Measurements from ENCODE around the gene FRG2C.
"Not testable (repeated sequence)": the region's sequence is repeated elsewhere in the genome, so short reads cannot be mapped to it uniquely, and the experiment has no call there.

Gene FRG2C

DNA sequence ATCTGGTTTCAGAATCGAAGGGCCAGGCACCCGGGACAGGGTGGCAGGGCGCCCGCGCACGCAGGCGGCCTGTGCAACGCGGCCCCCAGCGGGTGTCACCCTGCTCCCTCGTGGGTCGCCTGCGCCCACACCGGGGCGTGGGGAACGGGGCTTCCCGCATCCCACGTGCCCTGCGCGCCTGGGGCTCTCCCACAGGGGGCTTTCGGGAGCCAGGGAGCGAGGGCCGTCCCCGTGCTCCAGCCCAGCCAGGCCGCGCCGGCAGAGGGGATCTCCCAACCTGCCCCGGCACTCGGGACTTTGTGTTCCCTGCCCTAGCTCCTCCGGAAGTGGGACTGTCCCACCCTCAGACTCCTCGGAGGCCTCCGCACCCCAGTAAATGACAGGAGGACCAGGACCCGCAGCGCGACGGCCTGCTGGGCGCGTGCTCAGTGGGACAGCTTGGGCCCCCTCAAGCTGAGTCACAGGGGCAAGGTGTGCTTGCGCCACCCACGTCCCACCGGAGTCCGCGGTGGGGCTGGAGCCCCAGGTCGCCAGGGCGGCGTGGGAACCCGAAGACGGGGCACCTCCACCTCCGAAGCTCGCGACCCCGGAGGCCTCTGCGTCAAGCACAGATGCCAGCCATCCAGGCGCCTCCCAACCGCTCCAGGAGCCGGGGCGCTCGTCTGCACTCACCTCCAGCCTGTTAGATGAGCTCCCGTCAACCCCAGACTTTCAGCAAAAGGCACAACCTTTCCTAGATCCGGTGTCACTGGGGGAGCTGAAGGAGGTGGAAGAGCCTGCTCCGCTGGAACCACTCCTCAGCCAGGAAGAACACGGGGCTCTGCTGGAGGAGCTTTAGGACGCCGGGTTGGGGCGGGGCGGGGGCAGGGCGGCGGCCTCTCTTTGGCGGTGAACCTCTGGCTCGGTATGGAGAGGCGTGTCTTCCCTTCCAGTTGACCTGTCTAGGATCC, 5.5 kb downstream of the FRG2C start:
- peak in 1 of 2 donors; percentile 14 for DNase-seq (ENCODE audit: low read depth in 1 of 2, low spot score in 1 of 2)

DNA sequence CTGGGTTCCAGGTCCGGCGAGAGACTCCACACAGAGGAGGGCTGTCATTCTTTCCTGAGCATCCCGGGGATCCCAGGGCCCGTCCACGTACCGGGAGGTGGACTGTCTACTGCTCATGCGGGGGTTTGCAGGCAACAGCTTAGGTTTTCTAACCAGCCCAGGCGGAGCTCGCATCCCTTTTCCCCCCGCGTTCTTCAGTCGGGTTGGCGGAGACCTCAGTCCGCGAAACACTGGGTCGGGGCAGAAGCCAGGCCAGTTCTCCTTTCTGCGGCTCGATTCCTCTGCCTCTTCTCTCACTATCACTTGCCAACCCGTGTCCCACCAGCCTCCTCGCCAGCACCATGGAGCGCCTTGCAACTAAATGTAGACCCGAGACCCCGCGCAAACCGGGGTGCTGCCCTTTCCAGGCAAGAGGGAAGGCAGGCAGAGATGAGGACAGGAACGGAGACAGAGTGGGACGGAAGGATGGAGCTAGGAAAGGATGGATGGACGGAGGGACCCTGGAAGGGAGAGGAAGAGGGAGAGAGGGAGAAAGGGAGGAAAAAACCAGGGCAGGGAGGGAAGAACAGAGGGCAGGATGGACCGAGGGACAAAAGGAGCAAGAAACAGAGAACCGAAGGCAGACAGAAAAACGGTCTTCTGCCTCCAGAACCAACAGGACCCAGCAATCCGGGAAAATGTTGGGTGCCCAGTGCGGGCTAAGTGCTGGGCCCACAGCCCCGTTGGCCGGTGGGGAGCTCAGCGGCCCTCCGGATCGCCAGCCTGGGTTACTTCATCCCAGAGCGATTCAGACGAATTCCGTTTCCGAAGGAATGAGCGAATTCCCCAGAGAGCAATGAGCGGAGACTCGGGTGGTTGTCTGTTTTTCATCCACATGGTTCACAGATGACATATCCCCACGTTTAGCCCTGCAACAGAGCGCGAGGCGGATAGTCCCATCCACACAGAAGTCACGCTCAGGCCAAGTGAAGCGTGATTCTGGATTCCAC, 6.5 kb downstream of the FRG2C start:
- DNase-seq (ENCODE audit: low read depth in 1 of 2, low spot score in 1 of 2), result not testable (repeated sequence)

DNA sequence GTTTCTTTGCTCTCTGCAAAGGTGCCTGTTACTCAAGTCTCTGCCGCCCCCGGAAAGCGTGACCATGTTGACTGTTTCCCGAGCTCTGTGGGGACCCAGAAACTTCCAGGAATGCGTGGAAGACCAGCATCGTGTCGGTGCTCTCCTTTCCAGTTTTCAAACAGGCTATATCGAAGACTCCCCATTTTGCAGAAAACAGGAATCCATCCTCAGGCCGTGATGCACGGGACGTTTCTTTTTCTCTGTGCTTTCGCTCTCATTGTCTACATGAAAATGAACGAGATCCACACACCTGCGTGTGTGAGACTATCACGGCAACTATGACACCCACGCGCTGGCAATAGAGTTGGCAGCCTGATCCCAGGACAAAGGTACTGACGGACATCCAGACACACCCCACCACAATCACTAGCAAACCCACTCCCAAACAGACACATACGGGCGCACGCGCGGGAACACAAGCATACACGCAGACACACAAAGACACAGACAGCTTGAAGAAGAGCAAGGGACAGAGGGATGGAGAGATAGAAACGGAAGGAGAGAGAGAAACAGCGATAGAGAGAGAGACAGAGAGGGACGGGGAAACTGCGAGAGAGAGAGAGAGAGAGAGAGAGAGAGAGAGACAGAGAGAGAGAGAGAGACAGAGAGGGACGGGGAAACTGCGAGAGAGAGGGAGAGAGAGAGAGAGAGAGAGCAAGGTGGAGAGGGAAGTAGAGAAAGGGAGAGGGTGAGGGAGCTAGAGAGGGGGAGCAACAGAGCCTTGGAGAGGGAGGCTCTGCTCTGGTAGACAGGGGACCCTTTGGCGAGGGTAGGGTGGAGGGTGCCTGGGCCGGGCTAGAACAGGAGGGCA, 7.4 kb downstream of the FRG2C start:
- DNase-seq (ENCODE audit: low read depth in 1 of 2, low spot score in 1 of 2), result not testable (repeated sequence)

DNA sequence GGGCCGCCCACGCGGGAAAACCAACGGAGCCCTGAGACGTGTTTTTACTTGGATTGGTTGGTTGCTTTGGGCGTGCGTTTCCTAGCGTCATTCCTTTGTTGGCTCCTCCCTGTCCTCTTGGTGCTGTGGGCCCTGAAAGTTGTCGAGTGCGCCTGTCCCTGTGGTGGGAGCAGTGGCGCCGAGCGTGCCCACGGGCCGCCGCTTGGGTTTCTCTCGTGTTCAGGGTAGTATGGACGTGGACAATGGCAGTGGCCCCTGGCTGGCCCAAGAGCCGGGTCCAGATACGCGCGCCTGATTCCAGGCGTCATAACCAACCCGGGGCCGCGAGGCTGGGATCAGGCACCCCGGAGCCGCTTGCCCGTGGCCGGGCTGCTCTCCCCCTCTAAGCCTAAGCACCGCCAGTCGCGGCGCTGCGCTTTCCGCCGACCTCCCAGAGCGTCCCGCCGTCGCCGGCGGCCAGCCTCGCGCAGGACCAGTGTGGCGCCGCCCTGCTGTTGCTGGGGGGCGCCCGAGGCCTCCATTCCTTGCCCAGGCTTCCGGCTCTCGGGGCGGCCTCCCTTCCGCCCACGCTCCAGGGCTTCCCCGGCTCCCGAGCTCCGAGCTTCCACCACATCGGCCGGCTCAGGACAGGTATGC, 8.1 kb downstream of the FRG2C start:
- not testable (repeated sequence) for DNase-seq (ENCODE audit: low read depth in 1 of 2, low spot score in 1 of 2)

DNA sequence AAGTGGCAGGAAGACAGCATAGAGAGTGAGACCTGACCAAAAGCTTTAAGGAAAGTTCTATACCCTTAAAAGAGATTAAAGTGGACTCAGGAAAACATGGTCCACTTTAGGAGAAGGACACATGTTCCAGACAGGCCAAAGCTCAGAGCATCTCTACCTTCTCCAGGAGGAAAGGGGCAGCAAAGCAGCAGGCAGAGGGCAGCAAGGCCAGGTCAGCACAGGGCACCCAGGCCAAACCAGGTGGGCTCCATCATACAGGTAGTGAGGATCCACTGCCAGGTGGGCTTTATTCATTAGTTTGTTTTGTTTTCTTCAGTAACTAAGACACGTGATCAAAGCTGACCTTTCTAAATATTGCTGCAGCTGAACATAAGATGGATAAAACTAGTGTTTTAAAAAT, 19.8 kb downstream of the FRG2C start:
- not testable (repeated sequence) for DNase-seq (ENCODE audit: low read depth in 1 of 2, low spot score in 1 of 2)

DNA sequence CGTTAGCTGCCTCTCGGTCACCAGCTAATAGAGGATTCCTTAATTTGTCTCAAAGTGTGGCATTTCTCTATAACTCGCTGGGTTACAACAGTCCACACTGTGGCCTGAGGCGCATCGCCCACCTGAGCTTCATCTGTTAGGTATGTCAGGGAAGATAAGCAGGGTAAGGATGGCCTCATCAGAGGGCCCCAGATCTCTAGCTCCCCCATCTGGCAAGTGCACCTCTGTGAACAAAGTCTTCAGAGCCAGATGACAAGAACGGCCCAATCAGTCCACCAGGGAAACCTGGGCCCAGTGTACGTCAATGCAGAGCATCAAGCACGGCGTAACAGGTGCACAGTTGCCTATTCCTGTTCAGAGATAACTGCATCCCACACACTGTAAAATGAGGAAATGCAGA, 23.2 kb downstream of the FRG2C start:
- DNase-seq (ENCODE audit: low read depth in 1 of 2, low spot score in 1 of 2), result no peak

DNA sequence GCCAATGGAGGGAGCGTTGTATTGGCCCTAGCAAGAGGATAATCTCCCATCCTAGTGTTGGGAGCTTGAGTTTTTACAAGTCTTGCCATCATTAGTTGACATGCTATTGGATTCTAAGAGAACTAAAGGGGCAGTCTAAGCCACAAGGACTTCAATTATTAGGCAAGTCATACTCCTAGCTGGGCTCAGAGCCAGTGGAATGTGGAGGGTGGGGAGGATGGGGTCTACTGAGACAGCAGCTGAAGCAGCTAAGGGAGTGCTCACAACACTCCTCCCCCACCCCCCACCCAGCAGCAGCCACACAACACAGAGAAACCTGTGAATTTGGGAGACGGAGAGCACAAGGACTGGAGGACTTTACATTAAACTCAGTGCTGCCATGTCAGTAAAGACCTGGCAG, 27.9 kb downstream of the FRG2C start:
- no peak for DNase-seq (ENCODE audit: low read depth in 1 of 2, low spot score in 1 of 2)

All from activated CD4-positive, alpha-beta T cell treated with anti-CD3 and anti-CD28 coated beads, Interleukin-2, amount 50 U/mL, for 24 hours (primary cell).